CD4-positive, alpha-beta T cell (primary cell): ENCODE data around the gene DIP2C. TPM values are rescaled to one million over a fixed set of nuclear protein-coding genes. Genes with fewer than 3 reads are reported as not detected.
"Not testable (repeated sequence)": the region's sequence is repeated elsewhere in the genome, so short reads cannot be mapped to it uniquely, and the experiment has no call there.

ENCODE experiments used
- ATAC-seq: fragments of 200-7000 bp; cut with Tn5 transposase; one replicate; pipeline ENCODE4 v1.10.0; 2022; ENCODE audit warnings: mild to moderate bottlenecking; ENCODE audit not compliant: poor library complexity
- CTCF ChIA-PET: fragments of 350-600 bp; sonication (Branson Sonifier 250); formaldehyde crosslinking; loops from one replicate; lab custom pipeline; 2021; ENCODE audit warnings: antibody characterized with exemption, inconsistent platforms; lab: Charles Lee
- POLR2A ChIA-PET: fragments of 350-600 bp; sonication (Branson Sonifier 250); formaldehyde crosslinking; loops from one replicate; lab custom pipeline; 2021; ENCODE audit warnings: antibody characterized with exemption, inconsistent platforms; lab: Charles Lee
- DNase-seq, 14 experiments: peaks; one replicate each; pipeline ENCODE4 v3.0.0-alpha.2; 2013 to 2020; ENCODE audit warnings: mixed read lengths in 2 of 14
- H3K27ac ChIP-seq, 2 donors: one replicate each; pipeline versions ENCODE4 v1.5.1 to v1.7.0; 2013; ENCODE audit warnings: low read length in 2 of 2, low read depth in 1 of 2, mild to moderate bottlenecking in 1 of 2
- H3K27me3 ChIP-seq, 2 experiments: 1 replicate in 1 of 2; 2 replicates in 1 of 2; pipeline versions ENCODE4 v1.6.1 to v1.7.0; 2013; ENCODE audit warnings: low read length in 2 of 2, control low read depth in 1 of 2, mild to moderate bottlenecking in 1 of 2, moderate library complexity in 1 of 2; ENCODE audit not compliant: insufficient read depth in 2 of 2, control insufficient read depth in 1 of 2
- H3K36me3 ChIP-seq: one replicate; pipeline ENCODE4 v1.6.1; 2013; ENCODE audit warnings: low read length, control low read depth; ENCODE audit not compliant: insufficient read depth
- H3K4me1 ChIP-seq: one replicate; pipeline ENCODE4 v1.6.1; 2013; ENCODE audit warnings: low read length, control low read depth; ENCODE audit not compliant: insufficient read depth
- H3K4me3 ChIP-seq: one replicate; pipeline ENCODE4 v1.5.1; 2013; ENCODE audit warnings: mild to moderate bottlenecking, low read length, moderate library complexity
- H3K9me3 ChIP-seq, 2 experiments: 1 replicate in 1 of 2; 2 replicates in 1 of 2; pipeline versions ENCODE4 v1.6.1 to v1.7.0; 2013; ENCODE audit warnings: low read length in 2 of 2, mild to moderate bottlenecking in 2 of 2, control low read depth in 1 of 2, moderate library complexity in 1 of 2; ENCODE audit not compliant: control insufficient read depth in 1 of 2, insufficient read depth in 1 of 2
- H3K27ac Mint-ChIP-seq: one replicate; pipeline ENCODE4 v1.8.0; 2020; ENCODE audit warnings: mixed read lengths
- H3K27me3 Mint-ChIP-seq: one replicate; pipeline ENCODE4 v1.8.0; 2021; ENCODE audit warnings: mixed read lengths
- H3K36me3 Mint-ChIP-seq: one replicate; pipeline ENCODE4 v1.8.0; 2021; ENCODE audit warnings: low read depth, mixed read lengths
- H3K4me1 Mint-ChIP-seq: one replicate; pipeline ENCODE4 v1.8.0; 2021; ENCODE audit warnings: low read depth, mixed read lengths
- H3K4me3 Mint-ChIP-seq: one replicate; pipeline ENCODE4 v1.8.0; 2020; ENCODE audit warnings: mild to moderate bottlenecking, mixed read lengths
- H3K9me3 Mint-ChIP-seq: one replicate; pipeline ENCODE4 v1.8.0; 2020; ENCODE audit warnings: mixed read lengths
- CTCF ChIP-seq: fragments of 200-600 bp; IDR thresholded peaks from one replicate; pipeline ENCODE4 v1.8.0; 2022; ENCODE audit warnings: antibody characterized with exemption, mild to moderate bottlenecking
- intact Hi-C, 2 experiments: fragments of 100-400 bp; cut with DNase I in 1 of 2; cut with micrococcal nuclease in 1 of 2; formaldehyde crosslinking; loops; one replicate each; pipeline versions ENCODE4 v1.15.1 to v1.9.0; 2023 to 2025; cut with DNase I, micrococcal nuclease
- total RNA-seq, 174 experiments: library from RNA in 2 of 174; stranded (reverse) in 2 of 174; gene quantifications; one replicate each; pipeline ENCODE4 v1.2.3 and lab custom pipeline; 2021 to 2026

Gene DIP2C
- total RNA-seq, 2 experiments from 2014 or later, result 4.1 TPM

- ChIA-PET POLR2A (no interaction called here), CTCF (no interaction called here)
- H3K27me3 ChIP-seq, result no peaks in the 10 kb centered on the region
- no peaks in the 10 kb centered on the region for H3K27me3 Mint-ChIP-seq
- no peaks in the 10 kb centered on the region for H3K36me3 Mint-ChIP-seq
- no peak overlapping the region for H3K4me3 ChIP-seq
- no peak overlapping the region for H3K4me3 Mint-ChIP-seq
- no peak for TF ChIP-seq CTCF
- no peak overlapping the region for H3K27ac Mint-ChIP-seq
- H3K36me3 ChIP-seq, result no peaks in the 10 kb centered on the region
- H3K27ac ChIP-seq, result no peak overlapping the region
- no peaks in the 10 kb centered on the region for H3K9me3 ChIP-seq
- peaks cover 14% of the 10 kb centered on the region for H3K4me1 Mint-ChIP-seq
- no peak for ATAC-seq
- no peaks in the 10 kb centered on the region for H3K9me3 Mint-ChIP-seq
- no peaks in the 10 kb centered on the region for H3K4me1 ChIP-seq
- intact Hi-C loops, result no loop called here
- DNase-seq, result no peak
Measured at GRCh38 chr10:427761-428519, 261.5 kb downstream of the DIP2C start.

GRCh38 chr10:425365-425764 lies 264.1 kb downstream of the DIP2C start:
- ATAC-seq, H3K36me3 ChIP-seq, H3K27me3 Mint-ChIP-seq, H3K36me3 Mint-ChIP-seq, H3K4me3 Mint-ChIP-seq, POLR2A ChIA-PET, H3K27ac ChIP-seq, H3K4me3 ChIP-seq, CTCF ChIA-PET, intact Hi-C loops, H3K27ac Mint-ChIP-seq, H3K9me3 Mint-ChIP-seq, H3K27me3 ChIP-seq, H3K4me1 ChIP-seq, DNase-seq, H3K9me3 ChIP-seq: not testable (repeated sequence)
- H3K4me1 Mint-ChIP-seq, result peaks cover 14% of the 10 kb centered on the region

GRCh38 chr10:424724-425123 lies 264.7 kb downstream of the DIP2C start:
- H3K4me3 ChIP-seq, H3K36me3 ChIP-seq, H3K36me3 Mint-ChIP-seq, CTCF ChIA-PET, H3K4me1 ChIP-seq, ATAC-seq, POLR2A ChIA-PET, H3K27ac Mint-ChIP-seq, H3K9me3 ChIP-seq, H3K27me3 Mint-ChIP-seq, H3K4me3 Mint-ChIP-seq, H3K9me3 Mint-ChIP-seq, H3K27ac ChIP-seq, DNase-seq, intact Hi-C loops, H3K27me3 ChIP-seq: not testable (repeated sequence)
- peaks cover 14% of the 10 kb centered on the region for H3K4me1 Mint-ChIP-seq

GRCh38 chr10:423178-423577 lies 266.3 kb downstream of the DIP2C start:
- intact Hi-C loops, result no loop called here
- Mint-ChIP-seq H3K4me3 (no peak overlapping the region), H3K27me3 (no peaks in the 10 kb centered on the region), H3K27ac (no peak overlapping the region), H3K4me1 (peaks cover 14% of the 10 kb centered on the region), H3K9me3 (no peaks in the 10 kb centered on the region), H3K36me3 (peaks cover 7% of the 10 kb centered on the region)
- no peak for TF ChIP-seq CTCF
- CTCF ChIA-PET, result no interaction called here
- Histone ChIP-seq H3K9me3 (no peaks in the 10 kb centered on the region), H3K36me3 (peaks cover 3% of the 10 kb centered on the region), H3K27ac (no peak overlapping the region), H3K4me1 (no peaks in the 10 kb centered on the region), H3K4me3 (no peak overlapping the region), H3K27me3 (no peaks in the 10 kb centered on the region)
- DNase-seq (no peak), ATAC-seq (no peak)
- POLR2A ChIA-PET, result no interaction called here
